Stimulated activated naive B cell treated with anti-CD40 and anti-IgM and Interleukin-4, amounts not matched to agents 10 μg/mL and 1 μg/mL and 100 μg/mL, for 72 hours (primary cell): ENCODE measurements around the gene WDR6.
"Not testable (repeated sequence)": the region's sequence is repeated elsewhere in the genome, so short reads cannot be mapped to it uniquely, and the experiment has no call there.

Source experiments
- ATAC-seq, 2 donors: fragments of 150-1000 bp; cut with Tn5 transposase; replicated peaks; 2 replicates each; pipeline ENCODE4 v1.10.0; 2021; ENCODE audit warnings: moderate library complexity in 1 of 2
- DNase-seq: peaks from one replicate; pipeline ENCODE4 v3.0.0; 2021
- H3K27ac Mint-ChIP-seq: one replicate; pipeline ENCODE4 v1.8.0; 2022; ENCODE audit warnings: mild to moderate bottlenecking, mixed read lengths
- H3K27me3 Mint-ChIP-seq, 2 donors: one replicate each; pipeline ENCODE4 v1.8.0; 2022; ENCODE audit warnings: mixed read lengths in 2 of 2
- H3K36me3 Mint-ChIP-seq, 2 donors: one replicate each; pipeline ENCODE4 v1.8.0; 2022; ENCODE audit warnings: mixed read lengths in 2 of 2, mild to moderate bottlenecking in 1 of 2
- H3K4me1 Mint-ChIP-seq, 2 donors: one replicate each; pipeline ENCODE4 v1.8.0; 2022; ENCODE audit warnings: mixed read lengths in 2 of 2, mild to moderate bottlenecking in 1 of 2
- H3K4me3 Mint-ChIP-seq, 2 donors: one replicate each; pipeline ENCODE4 v1.8.0; 2022; ENCODE audit warnings: mild to moderate bottlenecking in 2 of 2, mixed read lengths in 2 of 2, moderate library complexity in 1 of 2
- H3K9me3 Mint-ChIP-seq, 2 donors: one replicate each; pipeline ENCODE4 v1.8.0; 2022; ENCODE audit warnings: mixed read lengths in 2 of 2, mild to moderate bottlenecking in 1 of 2

WDR6 gene

DNA sequence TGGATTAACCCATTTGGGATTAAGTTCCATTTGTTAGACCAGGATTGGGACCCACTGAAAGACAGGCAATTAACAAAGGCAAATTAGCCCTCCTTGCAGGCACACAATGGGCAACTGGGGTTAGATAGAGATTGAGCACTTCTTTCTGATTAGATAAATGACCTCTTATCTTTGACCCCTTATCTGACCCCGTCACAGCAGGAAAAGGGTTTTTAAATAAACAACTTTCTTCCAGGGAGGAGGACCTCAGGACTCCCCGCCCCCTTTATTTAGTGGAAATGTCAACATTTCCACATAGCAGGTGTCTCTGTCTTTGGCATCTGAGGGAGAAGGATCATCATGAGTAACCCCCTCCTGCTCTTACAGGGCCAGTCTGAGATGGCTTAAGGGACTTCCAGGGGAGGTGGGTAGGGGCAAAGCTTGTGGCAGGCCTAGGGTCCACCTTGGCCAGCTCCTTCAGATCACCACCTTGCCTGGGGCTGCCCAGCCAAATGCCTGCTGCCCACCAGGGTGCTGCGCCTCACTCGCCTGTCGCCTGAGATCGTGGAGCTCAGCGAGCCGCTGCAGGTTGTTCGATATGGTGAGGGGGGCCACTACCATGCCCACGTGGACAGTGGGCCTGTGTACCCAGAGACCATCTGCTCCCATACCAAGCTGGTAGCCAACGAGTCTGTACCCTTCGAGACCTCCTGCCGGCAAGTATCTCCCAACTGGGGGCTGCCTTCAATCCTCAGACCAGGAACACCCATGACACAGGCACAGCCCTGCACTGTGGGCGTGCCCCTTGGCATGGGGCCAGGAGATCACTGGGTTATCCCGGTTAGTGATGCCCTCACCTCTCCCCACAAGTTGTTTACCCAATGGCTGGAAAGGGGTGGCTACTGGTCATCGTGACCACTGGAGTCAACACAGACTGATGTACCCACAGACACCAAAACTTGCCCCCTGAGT is 2.6 kb upstream of the WDR6 start:
- Mint-ChIP-seq H3K27ac (no peak overlapping the region), H3K9me3 (no peaks in the 10 kb centered on the region), H3K27me3 (no peaks in the 10 kb centered on the region), H3K4me3 (no peak overlapping the region), H3K36me3 (peaks cover 23 to 24% of the 10 kb centered on the region in 2 donors), H3K4me1 (peaks cover 24 to 33% of the 10 kb centered on the region in 2 donors)
- ATAC-seq (no peak), DNase-seq (no peak)

DNA sequence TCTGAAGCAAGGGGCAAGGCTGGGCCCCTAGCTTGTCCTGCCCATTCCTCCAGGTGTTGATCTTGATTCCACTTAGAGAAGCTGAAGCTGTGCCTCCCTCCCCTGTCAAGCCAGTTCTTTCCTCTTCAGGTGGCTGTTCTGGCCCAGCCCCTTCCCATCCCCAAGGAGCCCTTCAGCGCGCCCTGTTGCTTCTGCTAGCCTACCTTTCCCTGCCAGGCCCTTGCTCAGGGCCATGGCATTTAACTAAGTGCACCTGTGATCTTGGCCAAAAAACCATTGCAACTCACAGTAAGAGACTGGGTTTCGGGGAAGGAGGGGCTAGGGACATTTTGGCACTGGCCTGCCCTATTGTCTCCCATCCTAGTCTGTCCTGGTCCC is 1.9 kb upstream of the WDR6 start:
- ATAC-seq (no peak), DNase-seq (no peak)
- Mint-ChIP-seq H3K9me3 (no peaks in the 10 kb centered on the region), H3K4me3 (no peak overlapping the region), H3K4me1 (peaks cover 22 to 35% of the 10 kb centered on the region in 2 donors), H3K36me3 (peaks cover 24 to 27% of the 10 kb centered on the region in 2 donors), H3K27me3 (no peaks in the 10 kb centered on the region), H3K27ac (no peak overlapping the region)

DNA sequence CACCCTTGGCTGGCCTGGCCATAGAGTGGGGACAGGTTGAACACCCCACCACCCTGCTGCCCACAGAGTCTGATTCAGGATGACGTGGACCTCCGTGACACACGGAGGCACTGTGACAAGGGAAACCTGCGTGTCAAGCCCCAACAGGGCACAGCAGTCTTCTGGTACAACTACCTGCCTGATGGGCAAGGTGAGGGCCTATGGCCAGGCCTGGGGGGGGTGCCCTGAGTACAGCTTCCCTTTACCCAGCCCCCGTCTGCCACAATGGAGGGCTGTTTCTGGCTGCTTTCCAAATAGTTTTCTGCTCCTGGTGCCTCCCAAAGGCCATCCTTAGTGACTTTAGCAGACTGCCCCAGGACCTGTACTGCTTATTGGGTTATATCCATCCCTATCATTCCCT is 1.2 kb upstream of the WDR6 start:
- H3K27ac Mint-ChIP-seq, result peak overlapping the region; percentile 100

DNA sequence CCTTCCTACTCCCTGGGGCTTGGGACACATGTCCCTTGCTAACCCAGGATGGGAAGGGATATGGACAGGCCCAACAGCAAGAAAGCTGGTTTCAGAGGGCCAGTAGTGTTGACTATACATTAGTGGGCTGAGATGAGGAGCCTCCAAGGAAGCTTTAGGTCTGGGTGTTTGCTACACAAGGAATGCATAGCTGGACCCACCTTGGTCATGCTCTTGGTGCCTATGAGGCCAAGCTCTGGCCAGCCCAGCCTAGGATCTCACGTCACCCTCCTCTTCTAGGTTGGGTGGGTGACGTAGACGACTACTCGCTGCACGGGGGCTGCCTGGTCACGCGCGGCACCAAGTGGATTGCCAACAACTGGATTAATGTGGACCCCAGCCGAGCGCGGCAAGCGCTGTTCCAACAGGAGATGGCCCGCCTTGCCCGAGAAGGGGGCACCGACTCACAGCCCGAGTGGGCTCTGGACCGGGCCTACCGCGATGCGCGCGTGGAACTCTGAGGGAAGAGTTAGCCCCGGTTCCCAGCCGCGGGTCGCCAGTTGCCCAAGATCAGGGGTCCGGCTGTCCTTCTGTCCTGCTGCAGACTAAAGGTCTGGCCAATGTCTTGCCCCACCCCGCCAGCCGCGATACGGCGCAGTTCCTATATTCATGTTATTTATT is 653 bp upstream of the WDR6 start:
- Mint-ChIP-seq H3K27me3 (no peaks in the 10 kb centered on the region), H3K27ac (peak overlapping the region; percentile 100), H3K36me3 (peaks cover 24 to 28% of the 10 kb centered on the region in 2 donors), H3K4me1 (peaks cover 22 to 41% of the 10 kb centered on the region in 2 donors), H3K4me3 (peak overlapping the region; percentile 98), H3K9me3 (no peaks in the 10 kb centered on the region)
- DNase-seq (no peak), ATAC-seq (peak; percentile 1 to 5)

More for the DNA sequence above, 1.2 kb upstream of the WDR6 start:
- no peak for DNase-seq
- Mint-ChIP-seq H3K4me1 (peaks cover 22 to 35% of the 10 kb centered on the region in 2 donors), H3K27me3 (no peaks in the 10 kb centered on the region), H3K9me3 (no peaks in the 10 kb centered on the region), H3K4me3 (peak overlapping the region; percentile 98), H3K36me3 (peaks cover 24 to 28% of the 10 kb centered on the region in 2 donors)
- no peak for ATAC-seq

DNA sequence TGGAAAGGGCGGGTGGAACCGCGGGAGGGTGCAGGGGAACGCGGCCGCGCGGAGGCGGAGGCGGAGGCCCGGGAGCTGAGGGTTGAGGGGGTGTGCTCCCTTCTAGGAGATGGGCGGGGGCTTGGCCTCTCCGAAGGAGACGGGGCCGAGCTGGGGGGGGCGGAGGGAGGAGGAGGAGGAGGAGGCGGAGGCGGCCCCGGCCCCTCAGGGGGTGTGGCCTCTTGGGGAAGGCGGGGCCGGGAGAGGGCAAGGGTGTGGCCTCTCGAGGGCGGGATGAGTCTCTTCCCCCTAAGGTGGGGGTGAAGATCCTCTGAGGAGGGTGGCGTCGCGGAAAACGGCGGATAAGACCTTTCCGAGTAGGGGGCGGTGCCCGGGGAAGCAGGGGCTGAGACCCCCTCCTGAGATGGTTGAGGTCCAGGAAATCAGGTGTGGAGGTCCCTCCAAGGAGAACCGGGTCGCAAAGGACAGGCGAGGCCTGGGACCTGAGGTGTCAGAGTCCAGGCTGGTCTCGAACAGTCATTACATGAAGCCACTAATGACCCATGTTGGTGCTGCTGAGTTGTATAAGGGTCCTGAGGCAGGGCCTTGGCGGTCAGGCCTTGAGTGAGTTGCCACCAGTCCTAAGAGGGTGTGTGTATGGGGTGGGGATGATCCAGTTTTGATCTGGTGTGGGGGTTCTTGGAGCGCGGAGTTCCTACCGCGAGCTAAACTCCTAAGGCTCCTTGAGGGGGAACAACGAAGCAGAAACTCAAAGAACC is 759 bp downstream of the WDR6 start:
- Mint-ChIP-seq H3K9me3 (no peaks in the 10 kb centered on the region), H3K27ac (peak overlapping the region; percentile 100), H3K4me3 (peak overlapping the region; percentile 98), H3K4me1 (peaks cover 31 to 50% of the 10 kb centered on the region in 2 donors), H3K27me3 (no peaks in the 10 kb centered on the region), H3K36me3 (peaks cover 23 to 28% of the 10 kb centered on the region in 2 donors)
- peak; percentile 56 to 68 for ATAC-seq
- peak; percentile 76 for DNase-seq

DNA sequence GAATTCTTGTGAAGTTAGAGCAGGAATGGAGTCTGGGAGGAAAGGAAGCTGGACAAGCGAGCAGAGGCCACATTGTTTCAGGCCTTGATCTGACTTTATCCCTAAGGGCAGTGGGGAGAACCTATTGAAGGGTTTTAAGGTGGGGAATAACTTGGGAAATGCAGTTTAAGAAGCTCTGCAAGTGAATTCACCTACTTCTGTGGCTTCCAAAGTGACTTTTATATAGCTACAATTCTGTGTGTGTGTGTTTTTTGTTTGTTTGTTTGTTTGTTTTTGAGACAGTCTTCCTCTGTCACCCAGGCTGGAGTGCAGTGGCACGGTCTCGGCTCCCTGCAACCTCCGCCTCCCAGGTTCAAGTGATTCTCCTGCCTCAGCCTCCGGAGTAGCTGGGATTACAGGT is 1.4 kb downstream of the WDR6 start:
- ATAC-seq, H3K9me3 Mint-ChIP-seq, DNase-seq, H3K27ac Mint-ChIP-seq, H3K27me3 Mint-ChIP-seq: not testable (repeated sequence)
- H3K36me3 Mint-ChIP-seq, result peaks cover 23 to 28% of the 10 kb centered on the region in 2 donors
- peaks cover 36 to 55% of the 10 kb centered on the region in 2 donors for H3K4me1 Mint-ChIP-seq
- H3K4me3 Mint-ChIP-seq, result peak overlapping the region; percentile 98

DNA sequence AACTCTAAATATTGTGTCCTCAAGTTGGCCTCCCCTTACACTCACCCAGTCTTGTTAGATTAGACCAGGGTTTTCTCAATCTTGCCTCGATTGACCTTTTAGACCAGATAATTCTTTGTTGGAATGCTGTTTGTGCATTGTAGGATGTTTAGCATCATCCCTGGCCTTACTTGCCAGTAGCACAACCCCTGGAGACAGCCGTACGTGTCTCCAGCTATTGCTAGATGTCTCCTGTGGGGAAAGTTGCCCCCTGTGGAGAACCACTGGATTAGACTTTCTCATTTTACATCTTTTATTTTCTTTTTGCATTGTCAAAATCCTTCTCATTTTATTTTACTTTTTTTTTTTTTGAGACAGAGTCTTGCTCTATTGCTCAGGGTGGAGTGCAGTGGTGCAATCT is 2.2 kb downstream of the WDR6 start:
- H3K4me1 Mint-ChIP-seq, result peaks cover 41 to 60% of the 10 kb centered on the region in 2 donors
- no peak for ATAC-seq

DNA sequence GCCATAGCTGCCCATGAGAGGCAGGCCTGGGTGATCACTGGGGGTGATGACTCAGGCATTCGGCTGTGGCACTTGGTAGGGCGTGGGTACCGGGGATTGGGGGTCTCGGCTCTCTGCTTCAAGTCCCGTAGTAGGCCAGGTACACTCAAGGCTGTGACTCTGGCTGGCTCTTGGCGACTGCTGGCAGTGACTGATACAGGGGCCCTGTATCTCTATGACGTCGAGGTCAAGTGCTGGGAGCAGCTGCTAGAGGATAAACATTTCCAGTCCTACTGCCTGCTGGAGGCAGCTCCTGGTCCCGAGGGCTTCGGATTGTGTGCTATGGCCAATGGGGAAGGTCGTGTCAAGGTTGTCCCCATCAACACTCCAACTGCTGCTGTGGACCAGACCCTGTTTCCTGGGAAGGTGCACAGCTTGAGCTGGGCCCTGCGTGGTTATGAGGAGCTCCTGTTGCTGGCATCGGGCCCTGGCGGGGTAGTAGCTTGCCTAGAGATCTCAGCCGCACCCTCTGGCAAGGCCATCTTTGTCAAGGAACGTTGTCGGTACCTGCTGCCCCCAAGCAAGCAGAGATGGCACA is 5.3 kb downstream of the WDR6 start:
- H3K27ac Mint-ChIP-seq, result no peak overlapping the region
- peaks cover 40 to 50% of the 10 kb centered on the region in 2 donors for H3K36me3 Mint-ChIP-seq
- no peak for DNase-seq
- ATAC-seq, result no peak
- H3K27me3 Mint-ChIP-seq, result no peaks in the 10 kb centered on the region
- no peaks in the 10 kb centered on the region for H3K9me3 Mint-ChIP-seq
- no peak overlapping the region for H3K4me3 Mint-ChIP-seq
- H3K4me1 Mint-ChIP-seq, result peaks cover 43 to 57% of the 10 kb centered on the region in 2 donors

More for the DNA sequence above, 2.2 kb downstream of the WDR6 start:
- no peaks in the 10 kb centered on the region for H3K27me3 Mint-ChIP-seq
- no peak for DNase-seq
- H3K27ac Mint-ChIP-seq, result peak overlapping the region; percentile 67
- peaks cover 27 to 32% of the 10 kb centered on the region in 2 donors for H3K36me3 Mint-ChIP-seq
- no peaks in the 10 kb centered on the region for H3K9me3 Mint-ChIP-seq
- peak overlapping the region in 1 of 2 donors; percentile 41 for H3K4me3 Mint-ChIP-seq

DNA sequence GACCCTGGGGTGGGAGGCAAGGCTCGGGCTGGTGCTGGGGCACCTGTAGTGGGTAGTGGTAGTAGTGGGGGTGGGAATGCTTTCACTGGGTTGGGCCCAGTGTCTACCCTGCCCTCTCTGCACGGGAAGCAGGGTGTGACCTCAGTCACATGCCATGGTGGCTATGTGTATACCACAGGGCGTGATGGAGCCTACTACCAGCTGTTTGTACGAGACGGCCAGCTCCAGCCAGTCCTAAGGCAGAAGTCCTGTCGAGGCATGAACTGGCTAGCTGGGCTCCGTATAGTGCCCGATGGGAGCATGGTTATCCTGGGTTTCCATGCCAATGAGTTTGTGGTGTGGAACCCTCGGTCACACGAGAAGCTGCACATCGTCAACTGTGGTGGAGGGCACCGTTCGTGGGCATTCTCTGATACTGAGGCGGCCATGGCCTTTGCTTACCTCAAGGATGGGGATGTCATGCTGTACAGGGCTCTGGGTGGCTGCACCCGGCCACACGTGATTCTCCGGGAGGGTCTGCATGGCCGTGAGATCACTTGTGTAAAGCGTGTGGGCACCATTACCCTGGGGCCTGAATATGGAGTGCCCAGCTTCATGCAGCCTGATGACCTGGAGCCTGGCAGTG is 6.0 kb downstream of the WDR6 start:
- Mint-ChIP-seq H3K4me1 (peaks cover 40 to 57% of the 10 kb centered on the region in 2 donors), H3K27ac (no peak overlapping the region), H3K4me3 (no peak overlapping the region), H3K9me3 (no peaks in the 10 kb centered on the region), H3K36me3 (peaks cover 38 to 45% of the 10 kb centered on the region in 2 donors), H3K27me3 (no peaks in the 10 kb centered on the region)
- no peak for ATAC-seq
- DNase-seq, result no peak

DNA sequence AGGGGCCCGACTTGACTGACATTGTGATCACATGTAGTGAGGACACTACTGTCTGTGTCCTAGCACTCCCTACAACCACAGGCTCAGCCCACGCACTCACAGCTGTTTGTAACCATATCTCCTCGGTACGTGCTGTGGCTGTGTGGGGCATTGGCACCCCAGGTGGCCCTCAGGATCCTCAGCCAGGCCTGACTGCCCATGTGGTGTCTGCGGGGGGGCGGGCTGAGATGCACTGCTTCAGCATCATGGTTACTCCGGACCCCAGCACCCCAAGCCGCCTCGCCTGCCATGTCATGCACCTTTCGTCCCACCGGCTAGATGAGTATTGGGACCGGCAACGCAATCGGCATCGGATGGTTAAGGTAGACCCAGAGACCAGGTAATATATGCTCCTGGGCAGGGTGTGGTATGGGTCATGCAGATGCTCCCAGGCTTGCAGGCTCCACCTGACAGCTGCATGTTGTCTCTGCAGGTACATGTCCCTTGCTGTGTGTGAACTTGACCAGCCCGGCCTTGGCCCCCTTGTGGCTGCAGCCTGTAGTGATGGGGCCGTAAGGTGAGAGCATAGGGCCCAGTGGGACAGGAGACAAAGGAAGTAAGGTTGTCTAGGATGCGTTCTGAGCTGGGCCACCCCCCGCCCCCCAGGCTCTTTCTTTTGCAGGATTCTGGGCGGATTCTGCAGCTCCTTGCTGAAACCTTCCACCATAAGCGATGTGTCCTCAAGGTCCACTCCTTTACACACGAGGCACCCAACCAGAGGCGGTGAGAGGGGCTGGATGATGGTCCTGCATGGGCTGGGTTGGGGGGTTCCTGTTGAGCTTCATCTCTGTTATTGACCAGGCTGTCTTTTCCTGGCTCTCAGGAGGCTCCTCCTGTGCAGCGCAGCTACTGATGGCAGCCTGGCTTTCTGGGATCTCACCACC is 6.8 kb downstream of the WDR6 start:
- ATAC-seq (peak; percentile 46 to 49), DNase-seq (no peak)
- H3K4me1 Mint-ChIP-seq, result peaks cover 38 to 52% of the 10 kb centered on the region in 2 donors
- peak overlapping the region; percentile 47 for H3K27ac Mint-ChIP-seq
- H3K36me3 Mint-ChIP-seq, result peaks cover 35 to 42% of the 10 kb centered on the region in 2 donors
- H3K9me3 Mint-ChIP-seq, result no peaks in the 10 kb centered on the region
- no peaks in the 10 kb centered on the region for H3K27me3 Mint-ChIP-seq
- no peak overlapping the region for H3K4me3 Mint-ChIP-seq

DNA sequence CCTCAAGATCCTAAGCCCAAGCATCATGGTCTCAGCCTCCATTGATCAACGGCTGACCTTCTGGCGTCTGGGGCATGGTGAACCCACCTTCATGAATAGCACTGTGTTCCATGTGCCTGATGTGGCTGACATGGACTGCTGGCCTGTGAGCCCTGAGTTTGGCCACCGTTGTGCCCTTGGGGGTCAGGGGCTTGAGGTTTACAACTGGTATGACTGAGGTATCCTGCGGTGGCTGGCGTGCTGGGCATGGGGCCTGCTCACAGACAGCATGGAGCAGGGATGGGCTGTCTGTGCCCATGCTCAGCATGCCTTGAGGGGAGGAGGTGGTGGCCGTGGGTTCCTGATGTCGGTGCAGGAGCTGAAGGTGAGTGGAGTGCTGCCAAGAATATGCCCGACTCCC is 7.9 kb downstream of the WDR6 start:
- Mint-ChIP-seq H3K27ac (peak overlapping the region; percentile 89), H3K36me3 (peaks cover 30 to 39% of the 10 kb centered on the region in 2 donors), H3K4me1 (peaks cover 33 to 52% of the 10 kb centered on the region in 2 donors), H3K4me3 (no peak overlapping the region), H3K9me3 (no peaks in the 10 kb centered on the region), H3K27me3 (no peaks in the 10 kb centered on the region)
- ATAC-seq, result no peak
- DNase-seq, result no peak

DNA sequence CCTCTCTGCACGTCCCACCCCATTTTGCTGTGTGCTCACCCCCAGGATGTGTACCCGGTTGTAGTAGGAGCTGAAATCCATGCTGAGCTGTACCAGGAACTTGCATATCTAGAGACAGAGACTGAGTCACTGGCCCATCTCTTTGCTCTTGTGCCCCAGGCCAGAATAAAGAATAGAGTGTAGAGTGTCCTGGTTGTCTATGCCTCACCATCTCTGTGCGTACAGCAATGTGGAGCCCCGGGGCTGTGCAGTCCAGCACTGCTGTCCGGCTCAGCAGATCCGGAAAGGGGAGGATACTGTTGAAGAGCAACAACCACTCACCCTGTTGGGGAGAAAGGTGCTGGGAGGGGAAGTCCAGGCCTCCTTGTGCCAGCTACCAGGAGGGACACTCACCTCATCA is 8.6 kb downstream of the WDR6 start:
- Mint-ChIP-seq H3K36me3 (peaks cover 35 to 45% of the 10 kb centered on the region in 2 donors), H3K4me3 (no peak overlapping the region), H3K27me3 (no peaks in the 10 kb centered on the region), H3K27ac (no peak overlapping the region), H3K4me1 (peaks cover 36 to 57% of the 10 kb centered on the region in 2 donors), H3K9me3 (no peaks in the 10 kb centered on the region)
- DNase-seq (no peak), ATAC-seq (no peak)
